B cell (primary cell): Measurements from ENCODE around the gene RMDN3. TPM values are rescaled to one million over a fixed set of nuclear protein-coding genes. Genes with fewer than 3 reads are reported as not detected.

Source experiments
- ATAC-seq: fragments of 200-7000 bp; cut with Tn5 transposase; one replicate; pipeline ENCODE4 v1.10.0; 2021; ENCODE audit warnings: low read depth, mild to moderate bottlenecking, moderate number of reproducible peaks, moderate library complexity
- CTCF ChIA-PET: fragments of 350-600 bp; sonication (Branson Sonifier 250); formaldehyde crosslinking; loops from one replicate; lab custom pipeline; 2021; ENCODE audit warnings: antibody characterized with exemption, inconsistent platforms; lab: Charles Lee
- POLR2A ChIA-PET: fragments of 350-600 bp; sonication (Branson Sonifier 250); formaldehyde crosslinking; loops from one replicate; lab custom pipeline; 2021; ENCODE audit warnings: antibody characterized with exemption; lab: Charles Lee
- DNase-seq: peaks from one replicate; pipeline ENCODE4 v3.0.0; 2013
- H2AFZ ChIP-seq: 2 replicates; pipeline ENCODE4 v1.6.1; 2012; ENCODE audit warnings: mild to moderate bottlenecking, low read depth, low read length; ENCODE audit not compliant: insufficient read depth, poor library complexity, severe bottlenecking
- H3K27ac ChIP-seq, 2 donors: 1 replicate in 1 of 2; 2 replicates in 1 of 2; pipeline ENCODE4 v1.5.1; 2012 to 2013; ENCODE audit warnings: low read length in 2 of 2, mild to moderate bottlenecking in 2 of 2, moderate library complexity in 1 of 2
- H3K27me3 ChIP-seq, 4 experiments: fragments of 200-600 bp in 1 of 4; sonication (generic) in 1 of 4; replicated peaks in 1 of 4; 1 replicate in 2 of 4; 2 replicates in 2 of 4; pipeline versions ENCODE4 v1.6.1 to v1.7.0; 2013 to 2016; ENCODE audit warnings: low read length in 3 of 4, mild to moderate bottlenecking in 2 of 4, mixed read lengths in 1 of 4, moderate library complexity in 1 of 4; ENCODE audit not compliant: insufficient read depth in 4 of 4, control insufficient read depth in 3 of 4; ENCODE audit errors: control extremely low read depth in 1 of 4
- H3K36me3 ChIP-seq, 2 experiments: replicated peaks in 1 of 2; 1 replicate in 1 of 2; 2 replicates in 1 of 2; pipeline versions ENCODE4 v1.6.1 to v1.7.1; 2013; ENCODE audit warnings: low read length in 1 of 2; ENCODE audit not compliant: insufficient read depth in 2 of 2, control insufficient read depth in 1 of 2; ENCODE audit errors: control extremely low read depth in 1 of 2, extremely low read depth in 1 of 2
- H3K4me1 ChIP-seq, 2 donors: fragments of 200-600 bp in 1 of 2; sonication (generic) in 1 of 2; 1 replicate in 1 of 2; 2 replicates in 1 of 2; pipeline versions ENCODE4 v1.5.1 to v1.6.1; 2013 to 2017; ENCODE audit warnings: low read length in 2 of 2; ENCODE audit not compliant: control insufficient read depth in 2 of 2, insufficient read depth in 2 of 2
- H3K4me2 ChIP-seq: replicated peaks from 2 replicates; pipeline ENCODE3; 2012; ENCODE audit warnings: mild to moderate bottlenecking, low read depth, low read length; ENCODE audit not compliant: poor library complexity, severe bottlenecking
- H3K4me3 ChIP-seq, 5 experiments: fragments of 200-600 bp in 1 of 5; sonication (generic) in 1 of 5; 1 replicate in 3 of 5; 2 replicates in 2 of 5; pipeline versions ENCODE4 v1.5.1 to v1.7.0; 2011 to 2016; ENCODE audit warnings: low read length in 4 of 5, mild to moderate bottlenecking in 4 of 5, low read depth in 2 of 5, control low read depth in 1 of 5, moderate library complexity in 1 of 5; ENCODE audit not compliant: insufficient read depth in 1 of 5; ENCODE audit errors: control extremely low read depth in 1 of 5, extremely low read depth in 1 of 5
- H3K79me2 ChIP-seq: fragments of 200-600 bp; sonication (generic); one replicate; pipeline ENCODE4 v1.6.0; 2016; ENCODE audit warnings: low read length; ENCODE audit not compliant: control insufficient read depth, insufficient read depth
- H3K9ac ChIP-seq: fragments of 200-600 bp; sonication (generic); 2 replicates; pipeline ENCODE4 v1.6.1; 2017; ENCODE audit warnings: mild to moderate bottlenecking, low read length, moderate library complexity
- H3K9me3 ChIP-seq, 3 donors: one replicate each; pipeline versions ENCODE4 v1.6.1 to v1.7.1; 2013; ENCODE audit warnings: low read length in 2 of 3; ENCODE audit not compliant: control insufficient read depth in 2 of 3, insufficient read depth in 1 of 3; ENCODE audit errors: control extremely low read depth in 1 of 3
- H4K20me1 ChIP-seq: 2 replicates; pipeline ENCODE4 v1.6.0; 2012; ENCODE audit warnings: mild to moderate bottlenecking, low read length; ENCODE audit not compliant: insufficient read depth, control insufficient read depth, poor library complexity, severe bottlenecking
- H3K27ac Mint-ChIP-seq: one replicate; pipeline ENCODE4 v1.8.0; 2021; ENCODE audit warnings: mixed read lengths
- H3K27me3 Mint-ChIP-seq: one replicate; pipeline ENCODE4 v1.8.0; 2021; ENCODE audit warnings: mixed read lengths
- H3K4me1 Mint-ChIP-seq: one replicate; pipeline ENCODE4 v1.8.0; 2021; ENCODE audit warnings: mixed read lengths
- H3K4me3 Mint-ChIP-seq: one replicate; pipeline ENCODE4 v1.8.0; 2021; ENCODE audit warnings: mixed read lengths
- H3K9me3 Mint-ChIP-seq: one replicate; pipeline ENCODE4 v1.8.0; 2022; ENCODE audit warnings: mixed read lengths; ENCODE audit not compliant: insufficient read depth
- CTCF ChIP-seq: fragments of 200-600 bp; IDR thresholded peaks from one replicate; pipeline ENCODE4 v1.8.0; 2022; ENCODE audit warnings: antibody characterized with exemption, mild to moderate bottlenecking
- EZH2 ChIP-seq: IDR thresholded peaks from 2 replicates; pipeline ENCODE4 v1.6.1; 2012; ENCODE audit warnings: borderline replicate concordance, low read depth, mild to moderate bottlenecking, moderate library complexity, low read length; ENCODE audit not compliant: insufficient read depth, poor library complexity, severe bottlenecking
- WGBS: methylation state at CpG from one replicate; pipeline ENCODE4 v1.1.5; 2013; ENCODE audit warnings: missing lambda C conversion rate; ENCODE audit not compliant: insufficient coverage; 5-methylcytosine and 5-hydroxymethylcytosine counted together
- intact Hi-C: fragments of 100-400 bp; cut with micrococcal nuclease; formaldehyde crosslinking; loops from one replicate; pipeline ENCODE4 v1.10.0; 2022
- polyA plus RNA-seq: library from polyadenylated mRNA; depleted of rRNA; stranded (reverse); fragments of >200 nt; gene quantifications from 2 replicates; pipeline ENCODE4 v1.2.3, GENCODE V29; 2012
- total RNA-seq, 2 donors: library from RNA; stranded (reverse); fragments of 120-200 nt in 1 of 2; gene quantifications; 1 replicate in 1 of 2; 2 replicates in 1 of 2; pipeline versions ENCODE4 v1.2.3 to v1.2.4, GENCODE V29; 2013 to 2022

The RMDN3 gene
- total and polyA plus RNA-seq, 2 donors (not counting 1 experiment from before 2014, with no cell fraction given): 12.4 to 22.1 TPM

DNA sequence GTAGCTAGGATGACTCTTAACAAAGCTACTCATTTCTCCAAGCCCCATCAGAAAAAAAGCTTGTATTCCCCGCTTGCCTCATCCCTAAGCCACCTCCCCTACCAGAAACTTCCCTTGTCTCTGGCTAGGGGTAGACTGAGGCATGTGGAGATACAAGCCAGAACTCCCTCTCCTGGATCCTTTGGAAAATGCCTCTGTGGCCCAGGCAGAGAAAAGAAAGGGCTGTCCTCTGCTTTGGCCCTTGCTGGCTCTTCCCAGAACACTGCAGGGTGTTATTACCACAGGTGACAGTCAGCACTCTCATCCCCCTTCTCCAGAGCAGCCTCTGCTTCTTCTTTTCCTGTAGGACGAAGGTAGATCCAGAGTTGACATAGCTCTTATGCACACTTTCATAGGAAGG lies 15.2 kb downstream of the RMDN3 start:
- no peak overlapping the region for H3K27ac Mint-ChIP-seq

GRCh38 chr15:40739047-40739446 lies 16.0 kb downstream of the RMDN3 start:
- TF ChIP-seq EZH2 (no peak), CTCF (no peak)
- intact Hi-C loops: no loop called here
- DNase-seq (no peak), ATAC-seq (no peak)
- Histone ChIP-seq H3K9me3 (no peaks in the 10 kb centered on the region), H3K9ac (no peak overlapping the region), H3K4me3 (no peak overlapping the region), H3K27ac (no peak overlapping the region), H2AFZ (no peak overlapping the region), H3K27me3 (no peaks in the 10 kb centered on the region), H4K20me1 (no peaks in the 10 kb centered on the region), H3K4me2 (no peak overlapping the region), H3K36me3 (peaks cover 4 to 53% of the 10 kb centered on the region in 2 experiments), H3K79me2 (no peaks in the 10 kb centered on the region), H3K4me1 (no peaks in the 10 kb centered on the region)
- WGBS: no CpG with 5 or more reads among the region's 2 CpGs
- Mint-ChIP-seq H3K27ac (no peak overlapping the region), H3K4me1 (no peaks in the 10 kb centered on the region), H3K9me3 (no peaks in the 10 kb centered on the region), H3K4me3 (no peak overlapping the region), H3K27me3 (no peaks in the 10 kb centered on the region)
- POLR2A ChIA-PET: interaction anchor here (0.6 kb wide), 1 partner anchor 149 kb away, joined by 4 read pairs; no protein-coding TSS in a partner anchor
- CTCF ChIA-PET: interaction anchor here (0.9 to 2.0 kb wide), 4 partner anchors 31 to 45 kb away, joined by 3 to 6 read pairs (median 4); no protein-coding TSS in a partner anchor

More for the DNA sequence above, 15.2 kb downstream of the RMDN3 start:
- intact Hi-C loops: no loop called here
- Histone ChIP-seq H3K4me1 (no peaks in the 10 kb centered on the region), H3K27ac (no peak overlapping the region), H2AFZ (no peak overlapping the region), H3K27me3 (no peaks in the 10 kb centered on the region), H3K9ac (no peak overlapping the region), H4K20me1 (no peaks in the 10 kb centered on the region), H3K79me2 (peaks cover 3% of the 10 kb centered on the region), H3K4me2 (no peak overlapping the region), H3K4me3 (no peak overlapping the region), H3K9me3 (no peaks in the 10 kb centered on the region), H3K36me3 (peaks cover 4 to 59% of the 10 kb centered on the region in 2 experiments)
- no peak for ATAC-seq
- no peak for DNase-seq
- Mint-ChIP-seq H3K27me3 (no peaks in the 10 kb centered on the region), H3K9me3 (no peaks in the 10 kb centered on the region), H3K4me3 (no peak overlapping the region), H3K4me1 (no peaks in the 10 kb centered on the region)
- no peak for TF ChIP-seq CTCF
- no peak for TF ChIP-seq EZH2
- WGBS: no CpG with 5 or more reads among the region's 2 CpGs
- ChIA-PET POLR2A (no interaction called here), CTCF (interaction anchor here (0.9 to 2.0 kb wide), 4 partner anchors 31 to 44 kb away, joined by 3 to 6 read pairs (median 4); no protein-coding TSS in a partner anchor)
